ENCODE results near the gene PHYHD1. TPM values are rescaled to one million over a fixed set of nuclear protein-coding genes. Genes with fewer than 3 reads are reported as not detected.

The PHYHD1 gene
- total RNA-seq, 5 donors from 2014 or later (not counting 1 experiment from before 2014, with no cell fraction given), result 0.53 to 5.5 (median 3.3) TPM

GRCh38 chr9:128912270-128912853 lies 8.4 kb upstream of the PHYHD1 start:
- no peak for DNase-seq
- peak overlapping the region in 2 of 3 donors; percentile 3 to 51 for H3K4me3 Mint-ChIP-seq

GRCh38 chr9:128913048-128913900 lies 7.5 kb upstream of the PHYHD1 start:
- Mint-ChIP-seq H3K36me3 (peaks cover 40% of the 10 kb centered on the region), H3K9me3 (no peaks in the 10 kb centered on the region), H3K27me3 (no peaks in the 10 kb centered on the region), H3K4me3 (peak overlapping the region in 1 of 3 donors; percentile 51), H3K4me1 (peaks cover 34 to 46% (median 46%) of the 10 kb centered on the region in 3 donors), H3K27ac (peak overlapping the region; percentile 80 to 84)
- POLR2A ChIA-PET, result no interaction called here
- Histone ChIP-seq H3K36me3 (ENCODE audit: control insufficient read depth in 2 of 2, extremely low read depth in 1 of 2, insufficient read depth in 1 of 2, low read length in 1 of 2) (peaks cover 37 to 61% of the 10 kb centered on the region in 2 donors), H3K9me3 (no peaks in the 10 kb centered on the region), H3K4me3 (ENCODE audit: control insufficient read depth in 1 of 2, extremely low read depth in 1 of 2, low read length in 1 of 2) (no peak overlapping the region), H3K4me1 (ENCODE audit: control insufficient read depth in 1 of 2, extremely low read depth in 1 of 2, insufficient read depth in 2 of 2, low read length in 2 of 2) (peaks cover 10 to 60% of the 10 kb centered on the region in 2 experiments), H3K27me3 (replicated peaks in 1 of 2; ENCODE audit: control insufficient read depth in 2 of 2, extremely low read depth in 1 of 2, insufficient read depth in 2 of 2, low read length in 1 of 2) (peaks cover 0 to 2% of the 10 kb centered on the region in 2 experiments), H3K27ac (ENCODE audit: low read length) (no peak overlapping the region)
- DNase-seq (no peak), ATAC-seq (replicated peaks in 1 of 4) (no peak)
- CTCF ChIA-PET, result no interaction called here
- 98% methylated on average over 12 of the region's 15 CpGs for WGBS (ENCODE audit: insufficient coverage)

More at GRCh38 chr9:128912270-128912853, 8.4 kb upstream of the PHYHD1 start:
- H3K36me3 Mint-ChIP-seq, result peaks cover 43% of the 10 kb centered on the region
- no peaks in the 10 kb centered on the region for H3K9me3 Mint-ChIP-seq
- WGBS (ENCODE audit: insufficient coverage), result 70% methylated on average over 11 of the region's 15 CpGs
- no peak overlapping the region for H3K4me3 ChIP-seq (ENCODE audit: control insufficient read depth in 1 of 2, extremely low read depth in 1 of 2, low read length in 1 of 2)
- peak overlapping the region; percentile 80 to 84 for H3K27ac Mint-ChIP-seq
- peaks cover 0 to 2% of the 10 kb centered on the region in 2 experiments for H3K27me3 ChIP-seq (replicated peaks in 1 of 2; ENCODE audit: control insufficient read depth in 2 of 2, extremely low read depth in 1 of 2, insufficient read depth in 2 of 2, low read length in 1 of 2)
- ChIA-PET CTCF (no interaction called here), POLR2A (interaction anchor here in 1 of 2 donors (0.6 kb wide), 1 partner anchor 472 kb away, joined by 4 read pairs; no protein-coding TSS in a partner anchor)
- H3K36me3 ChIP-seq (ENCODE audit: control insufficient read depth in 2 of 2, extremely low read depth in 1 of 2, insufficient read depth in 1 of 2, low read length in 1 of 2), result peaks cover 35 to 62% of the 10 kb centered on the region in 2 donors
- H3K4me1 Mint-ChIP-seq, result peaks cover 37 to 49% (median 48%) of the 10 kb centered on the region in 3 donors
- H3K27ac ChIP-seq (ENCODE audit: low read length), result no peak overlapping the region
- ATAC-seq (replicated peaks in 1 of 4), result no peak
- peaks cover 10 to 60% of the 10 kb centered on the region in 2 experiments for H3K4me1 ChIP-seq (ENCODE audit: control insufficient read depth in 1 of 2, extremely low read depth in 1 of 2, insufficient read depth in 2 of 2, low read length in 2 of 2)
- H3K9me3 ChIP-seq, result no peaks in the 10 kb centered on the region
- H3K27me3 Mint-ChIP-seq, result no peaks in the 10 kb centered on the region

GRCh38 chr9:128913995-128914772 lies 6.6 kb upstream of the PHYHD1 start:
- H3K27me3 Mint-ChIP-seq, result no peaks in the 10 kb centered on the region
- peaks cover 35% of the 10 kb centered on the region for H3K36me3 Mint-ChIP-seq
- Histone ChIP-seq H3K4me1 (ENCODE audit: control insufficient read depth in 1 of 2, extremely low read depth in 1 of 2, insufficient read depth in 2 of 2, low read length in 2 of 2) (peaks cover 12 to 55% of the 10 kb centered on the region in 2 experiments), H3K27me3 (replicated peaks in 1 of 2; ENCODE audit: control insufficient read depth in 2 of 2, extremely low read depth in 1 of 2, insufficient read depth in 2 of 2, low read length in 1 of 2) (peaks cover 0 to 2% of the 10 kb centered on the region in 2 experiments), H3K9me3 (no peaks in the 10 kb centered on the region), H3K36me3 (ENCODE audit: control insufficient read depth in 2 of 2, extremely low read depth in 1 of 2, insufficient read depth in 1 of 2, low read length in 1 of 2) (peaks cover 41 to 58% of the 10 kb centered on the region in 2 donors), H3K4me3 (ENCODE audit: control insufficient read depth in 1 of 2, extremely low read depth in 1 of 2, low read length in 1 of 2) (no peak overlapping the region), H3K27ac (ENCODE audit: low read length) (no peak overlapping the region)
- DNase-seq, result no peak
- ChIA-PET POLR2A (no interaction called here), CTCF (no interaction called here)
- H3K27ac Mint-ChIP-seq, result peak overlapping the region in 1 of 2 donors; percentile 39
- no peak overlapping the region for H3K4me3 Mint-ChIP-seq
- no peak for ATAC-seq (replicated peaks in 1 of 4)
- 76% methylated on average over 16 of the region's 23 CpGs for WGBS (ENCODE audit: insufficient coverage)
- peaks cover 29 to 45% (median 41%) of the 10 kb centered on the region in 3 donors for H3K4me1 Mint-ChIP-seq
- H3K9me3 Mint-ChIP-seq, result no peaks in the 10 kb centered on the region

- no peak for ATAC-seq (replicated peaks in 1 of 4)
- H3K9me3 Mint-ChIP-seq, result no peaks in the 10 kb centered on the region
- no peak overlapping the region for H3K4me3 Mint-ChIP-seq
- no peak overlapping the region for H3K4me3 ChIP-seq (ENCODE audit: control insufficient read depth in 1 of 2, extremely low read depth in 1 of 2, low read length in 1 of 2)
- no peak overlapping the region for H3K27ac ChIP-seq (ENCODE audit: low read length)
- no peak for DNase-seq
- CTCF ChIA-PET, result no interaction called here
- peaks cover 0 to 2% of the 10 kb centered on the region in 2 experiments for H3K27me3 ChIP-seq (replicated peaks in 1 of 2; ENCODE audit: control insufficient read depth in 2 of 2, extremely low read depth in 1 of 2, insufficient read depth in 2 of 2, low read length in 1 of 2)
- H3K27ac Mint-ChIP-seq, result no peak overlapping the region
- peaks cover 21 to 36% (median 33%) of the 10 kb centered on the region in 3 donors for H3K4me1 Mint-ChIP-seq
- H3K36me3 Mint-ChIP-seq, result peaks cover 30% of the 10 kb centered on the region
- no peaks in the 10 kb centered on the region for H3K27me3 Mint-ChIP-seq
- POLR2A ChIA-PET, result interaction anchor here in 1 of 2 donors (0.6 to 0.7 kb wide), 2 partner anchors 20 to 87 kb away, joined by 7 read pairs; no protein-coding TSS in a partner anchor
- WGBS (ENCODE audit: insufficient coverage), result 95% methylated on average over 12 of the region's 18 CpGs
- peaks cover 6 to 35% of the 10 kb centered on the region in 2 experiments for H3K4me1 ChIP-seq (ENCODE audit: control insufficient read depth in 1 of 2, extremely low read depth in 1 of 2, insufficient read depth in 2 of 2, low read length in 2 of 2)
- H3K9me3 ChIP-seq, result no peaks in the 10 kb centered on the region
- H3K36me3 ChIP-seq (ENCODE audit: control insufficient read depth in 2 of 2, extremely low read depth in 1 of 2, insufficient read depth in 1 of 2, low read length in 1 of 2), result peaks cover 35 to 46% of the 10 kb centered on the region in 2 donors
Measured at GRCh38 chr9:128916204-128916603, 4.6 kb upstream of the PHYHD1 start.

DNA sequence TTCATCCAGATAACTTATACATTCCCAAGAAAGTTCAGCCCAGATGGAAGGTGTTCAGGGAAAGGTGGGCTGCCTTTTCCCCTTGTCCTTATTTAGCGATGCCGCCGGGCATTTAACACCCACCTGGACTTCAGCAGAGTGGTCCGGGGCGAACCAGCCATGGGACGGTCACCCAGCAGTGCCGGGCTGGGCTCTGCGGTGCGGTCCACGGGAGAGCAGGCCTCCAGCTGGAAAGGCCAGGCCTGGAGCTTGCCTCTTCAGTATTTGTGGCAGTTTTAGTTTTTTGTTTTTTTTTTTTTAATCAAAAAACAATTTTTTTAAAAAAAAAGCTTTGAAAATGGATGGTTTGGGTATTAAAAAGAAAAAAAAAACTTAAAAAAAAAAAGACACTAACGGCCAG lies 4.0 kb upstream of the PHYHD1 start:
- Mint-ChIP-seq H3K36me3 (peaks cover 30% of the 10 kb centered on the region), H3K27me3 (no peaks in the 10 kb centered on the region), H3K4me1 (peaks cover 16 to 35% (median 31%) of the 10 kb centered on the region in 3 donors), H3K27ac (peak overlapping the region in 1 of 2 donors; percentile 74), H3K4me3 (no peak overlapping the region), H3K9me3 (no peaks in the 10 kb centered on the region)
- ATAC-seq (replicated peaks in 1 of 4), result no peak
- peaks cover 0 to 4% of the 10 kb centered on the region in 2 experiments for H3K27me3 ChIP-seq (replicated peaks in 1 of 2; ENCODE audit: control insufficient read depth in 2 of 2, extremely low read depth in 1 of 2, insufficient read depth in 2 of 2, low read length in 1 of 2)
- 94% methylated on average over 3 of the region's 11 CpGs for WGBS (ENCODE audit: insufficient coverage)
- peaks cover 2 to 34% of the 10 kb centered on the region in 2 experiments for H3K4me1 ChIP-seq (ENCODE audit: control insufficient read depth in 1 of 2, extremely low read depth in 1 of 2, insufficient read depth in 2 of 2, low read length in 2 of 2)
- POLR2A ChIA-PET, result interaction anchor here in 1 of 2 donors (0.6 to 0.7 kb wide), 2 partner anchors 20 to 86 kb away, joined by 7 read pairs; no protein-coding TSS in a partner anchor
- DNase-seq, result no peak
- H3K9me3 ChIP-seq, result no peaks in the 10 kb centered on the region
- CTCF ChIA-PET, result interaction anchor here in 1 of 2 donors (0.6 kb wide), 1 partner anchor 16 kb away, joined by 3 read pairs; no protein-coding TSS in a partner anchor
- no peak overlapping the region for H3K4me3 ChIP-seq (ENCODE audit: control insufficient read depth in 1 of 2, extremely low read depth in 1 of 2, low read length in 1 of 2)
- H3K36me3 ChIP-seq (ENCODE audit: control insufficient read depth in 2 of 2, extremely low read depth in 1 of 2, insufficient read depth in 1 of 2, low read length in 1 of 2), result peaks cover 35 to 45% of the 10 kb centered on the region in 2 donors
- no peak overlapping the region for H3K27ac ChIP-seq (ENCODE audit: low read length)
